ENCODE data around the gene CDH10.

CDH10 gene

GRCh38 chr5:24668050-24668449, 23.3 kb upstream of the CDH10 start:
- TF ChIP-seq EZH2phosphoT487 (IDR thresholded peaks at IDR 0.05; ENCODE audit: borderline replicate concordance) (no peak), CTCF (conservative IDR thresholded peaks at IDR 0.05; ENCODE audit: low read length) (no peak)
- Histone ChIP-seq H3K9me3 (ENCODE audit: insufficient read depth, low read depth, low read length) (no peaks in the 10 kb centered on the region), H3K4me1 (ENCODE audit: insufficient read depth, low read length, poor library complexity, severe bottlenecking) (no peaks in the 10 kb centered on the region), H3F3A (ENCODE audit: low read depth) (no peaks in the 10 kb centered on the region), H4K20me1 (ENCODE audit: insufficient read depth, low read length, poor library complexity, severe bottlenecking) (no peaks in the 10 kb centered on the region), H3K9me2 (replicated peaks; ENCODE audit: low read depth, low read length) (no peaks in the 10 kb centered on the region), H2AFZ (ENCODE audit: low read length) (no peak overlapping the region), H3K27me3 (ENCODE audit: insufficient read depth, low read length, poor library complexity, severe bottlenecking) (no peaks in the 10 kb centered on the region), H3K4me2 (ENCODE audit: low read depth, low read length, poor library complexity, severe bottlenecking) (no peak overlapping the region), H3K36me3 (ENCODE audit: insufficient read depth, low read length) (no peaks in the 10 kb centered on the region), H3K4me3 (ENCODE audit: low read length, poor library complexity, severe bottlenecking) (no peak overlapping the region), H3K9ac (ENCODE audit: low read depth, low read length, poor library complexity, severe bottlenecking) (no peak overlapping the region), H3K79me2 (ENCODE audit: insufficient read depth, low read length) (no peaks in the 10 kb centered on the region)

- no peak for TF ChIP-seq CTCF (conservative IDR thresholded peaks at IDR 0.05; ENCODE audit: low read length)
- TF ChIP-seq EZH2phosphoT487 (IDR thresholded peaks at IDR 0.05; ENCODE audit: borderline replicate concordance) = no peak
- Histone ChIP-seq H3K9me2 (replicated peaks; ENCODE audit: low read depth, low read length) (no peaks in the 10 kb centered on the region), H3K36me3 (ENCODE audit: insufficient read depth, low read length) (no peaks in the 10 kb centered on the region), H3K79me2 (ENCODE audit: insufficient read depth, low read length) (no peaks in the 10 kb centered on the region), H3K9ac (ENCODE audit: low read depth, low read length, poor library complexity, severe bottlenecking) (no peak overlapping the region), H3K9me3 (ENCODE audit: insufficient read depth, low read depth, low read length) (no peaks in the 10 kb centered on the region), H3K4me1 (ENCODE audit: insufficient read depth, low read length, poor library complexity, severe bottlenecking) (no peaks in the 10 kb centered on the region), H2AFZ (ENCODE audit: low read length) (no peak overlapping the region), H3K4me2 (ENCODE audit: low read depth, low read length, poor library complexity, severe bottlenecking) (no peak overlapping the region), H4K20me1 (ENCODE audit: insufficient read depth, low read length, poor library complexity, severe bottlenecking) (no peaks in the 10 kb centered on the region), H3K4me3 (ENCODE audit: low read length, poor library complexity, severe bottlenecking) (no peak overlapping the region), H3F3A (ENCODE audit: low read depth) (no peaks in the 10 kb centered on the region), H3K27me3 (ENCODE audit: insufficient read depth, low read length, poor library complexity, severe bottlenecking) (no peaks in the 10 kb centered on the region)
These were observed 4.8 kb upstream of the CDH10 start for GRCh38 chr5:24649531-24649930.

GRCh38 chr5:24646915-24647314, 2.1 kb upstream of the CDH10 start:
- Histone ChIP-seq H3K9me2 (replicated peaks; ENCODE audit: low read depth, low read length) (no peaks in the 10 kb centered on the region), H3K4me1 (ENCODE audit: insufficient read depth, low read length, poor library complexity, severe bottlenecking) (no peaks in the 10 kb centered on the region), H2AFZ (ENCODE audit: low read length) (no peak overlapping the region), H3K79me2 (ENCODE audit: insufficient read depth, low read length) (no peaks in the 10 kb centered on the region), H3K27me3 (ENCODE audit: insufficient read depth, low read length, poor library complexity, severe bottlenecking) (no peaks in the 10 kb centered on the region), H3K9ac (ENCODE audit: low read depth, low read length, poor library complexity, severe bottlenecking) (no peak overlapping the region), H3F3A (ENCODE audit: low read depth) (no peaks in the 10 kb centered on the region), H3K4me2 (ENCODE audit: low read depth, low read length, poor library complexity, severe bottlenecking) (no peak overlapping the region), H3K36me3 (ENCODE audit: insufficient read depth, low read length) (no peaks in the 10 kb centered on the region), H3K9me3 (ENCODE audit: insufficient read depth, low read depth, low read length) (no peaks in the 10 kb centered on the region), H4K20me1 (ENCODE audit: insufficient read depth, low read length, poor library complexity, severe bottlenecking) (no peaks in the 10 kb centered on the region), H3K4me3 (ENCODE audit: low read length, poor library complexity, severe bottlenecking) (no peak overlapping the region)
- TF ChIP-seq EZH2phosphoT487 (IDR thresholded peaks at IDR 0.05; ENCODE audit: borderline replicate concordance) = no peak
- no peak for TF ChIP-seq CTCF (conservative IDR thresholded peaks at IDR 0.05; ENCODE audit: low read length)
